GM19238 (cell line): ENCODE measurements around the gene CDC45.

Experiments
- DNase-seq: peaks from one replicate; pipeline ENCODE4 v3.0.0; 2011; ENCODE audit warnings: low spot score; ENCODE audit not compliant: insufficient read length

The CDC45 gene

DNA sequence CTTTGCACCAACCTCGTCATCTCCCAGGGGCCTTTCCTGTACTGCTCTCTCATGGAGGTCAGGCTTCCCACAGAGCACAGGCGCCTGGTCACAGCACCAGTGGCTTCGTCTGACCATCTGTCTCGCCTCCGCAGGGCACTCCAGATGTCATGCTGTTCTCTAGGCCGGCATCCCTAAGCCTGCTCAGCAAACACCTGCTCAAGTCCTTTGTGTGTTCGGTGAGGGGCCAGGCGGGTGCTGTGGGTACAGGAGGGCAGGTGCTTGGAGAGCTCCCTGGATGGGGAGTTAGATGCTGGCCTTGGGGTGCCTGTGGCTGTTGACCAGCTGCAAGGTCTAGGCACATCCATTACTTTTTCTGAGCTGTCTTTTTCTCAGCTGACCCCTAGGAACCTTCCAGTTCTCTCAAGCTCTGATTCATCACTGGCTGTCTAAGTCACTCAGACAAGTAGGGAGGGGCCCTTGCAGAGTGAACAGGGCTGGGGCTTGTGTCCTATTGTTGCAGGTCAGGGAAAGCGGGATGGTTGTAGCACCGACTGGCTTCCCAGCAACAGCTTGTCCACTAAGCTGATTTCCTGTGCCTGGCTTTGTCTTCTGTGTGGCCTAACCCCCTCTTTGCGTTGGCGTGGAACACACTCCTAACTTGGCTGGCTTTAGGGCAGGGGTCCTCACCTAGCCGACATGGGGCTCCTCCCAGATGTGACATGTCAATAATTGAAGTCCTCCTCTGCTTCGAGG is 35.3 kb downstream of the CDC45 start:
- DNase-seq: no peak

DNA sequence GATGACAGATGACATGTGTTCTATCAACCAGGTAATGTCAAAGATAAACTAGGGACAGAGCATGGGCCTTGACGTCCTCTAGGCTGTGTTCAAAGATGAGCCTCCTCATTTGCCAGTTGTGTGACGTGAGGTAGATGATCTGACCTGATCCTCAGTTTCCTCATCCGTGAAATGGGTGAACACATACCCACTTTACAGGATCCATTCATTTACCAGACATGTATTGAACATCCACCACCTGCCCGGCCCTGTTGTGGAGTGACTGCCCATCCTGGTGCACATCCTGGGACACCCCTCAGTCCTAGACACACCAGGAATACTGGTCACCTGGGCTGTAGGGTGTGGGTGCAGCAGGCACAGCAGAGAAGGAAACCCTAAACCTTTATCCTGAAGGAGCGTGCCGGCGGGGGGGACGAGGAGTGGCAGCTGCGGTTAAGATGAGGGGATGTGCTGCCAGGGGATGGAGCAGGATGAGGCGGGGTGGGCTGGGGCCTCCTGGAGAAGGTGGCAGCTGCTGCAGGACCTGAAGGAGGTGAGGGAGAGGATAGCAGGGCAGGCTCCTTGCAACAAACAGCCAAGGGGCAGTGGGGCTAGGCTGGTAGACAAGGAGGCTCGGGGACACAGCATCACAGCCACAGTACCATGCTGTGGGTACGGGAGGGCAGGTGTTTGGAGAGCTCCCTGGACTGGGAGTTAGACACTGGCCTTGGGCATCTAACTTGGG is 36.1 kb downstream of the CDC45 start:
- DNase-seq: no peak

DNA sequence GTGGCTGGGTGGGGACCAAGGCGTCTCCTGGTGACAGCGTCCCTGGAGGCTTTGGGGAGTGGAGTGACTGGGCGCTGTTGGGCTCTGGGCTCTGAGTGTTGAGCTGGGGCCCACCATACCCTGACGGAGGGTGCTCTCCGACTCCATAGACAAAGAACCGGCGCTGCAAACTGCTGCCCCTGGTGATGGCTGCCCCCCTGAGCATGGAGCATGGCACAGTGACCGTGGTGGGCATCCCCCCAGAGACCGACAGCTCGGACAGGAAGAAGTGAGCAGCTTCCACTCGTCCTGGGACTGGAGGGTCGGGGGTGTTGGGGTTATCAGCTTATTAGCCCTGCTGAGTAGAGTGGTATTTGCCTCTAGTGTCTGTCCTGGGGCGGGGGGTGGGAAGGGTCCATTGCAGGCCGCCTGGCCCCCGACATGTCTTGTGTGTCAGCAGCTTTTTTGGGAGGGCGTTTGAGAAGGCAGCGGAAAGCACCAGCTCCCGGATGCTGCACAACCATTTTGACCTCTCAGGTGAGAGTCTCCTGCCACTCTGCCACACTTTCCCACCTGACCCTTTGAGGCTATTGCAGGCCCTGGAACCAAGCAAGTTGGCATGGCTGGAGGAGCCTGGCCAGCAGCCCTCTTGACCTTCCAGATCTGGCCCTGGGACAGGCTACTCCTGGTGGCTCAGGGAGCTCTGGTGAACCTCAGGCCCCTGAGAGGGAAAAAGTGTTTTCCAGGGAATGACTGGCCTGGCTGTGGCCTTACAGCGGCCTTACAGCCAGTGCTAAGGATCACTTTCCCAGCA is 36.9 kb downstream of the CDC45 start:
- no peak for DNase-seq

DNA sequence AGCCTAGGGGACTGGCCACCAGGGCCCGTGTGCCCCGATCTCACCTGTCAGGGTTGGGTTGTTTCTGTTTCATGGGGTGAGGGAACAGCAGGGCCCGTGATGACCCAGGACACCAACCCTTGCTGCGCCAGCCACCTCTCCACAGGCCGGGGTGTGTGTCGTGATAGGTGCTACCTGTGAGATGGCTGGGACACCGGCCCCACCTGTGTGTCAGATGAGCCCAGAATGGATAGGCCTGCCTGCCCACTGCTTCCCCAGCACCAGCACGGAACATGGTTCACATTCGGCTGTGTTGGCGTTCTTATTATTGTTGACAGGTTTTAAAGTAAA is 37.4 kb downstream of the CDC45 start:
- DNase-seq: no peak

DNA sequence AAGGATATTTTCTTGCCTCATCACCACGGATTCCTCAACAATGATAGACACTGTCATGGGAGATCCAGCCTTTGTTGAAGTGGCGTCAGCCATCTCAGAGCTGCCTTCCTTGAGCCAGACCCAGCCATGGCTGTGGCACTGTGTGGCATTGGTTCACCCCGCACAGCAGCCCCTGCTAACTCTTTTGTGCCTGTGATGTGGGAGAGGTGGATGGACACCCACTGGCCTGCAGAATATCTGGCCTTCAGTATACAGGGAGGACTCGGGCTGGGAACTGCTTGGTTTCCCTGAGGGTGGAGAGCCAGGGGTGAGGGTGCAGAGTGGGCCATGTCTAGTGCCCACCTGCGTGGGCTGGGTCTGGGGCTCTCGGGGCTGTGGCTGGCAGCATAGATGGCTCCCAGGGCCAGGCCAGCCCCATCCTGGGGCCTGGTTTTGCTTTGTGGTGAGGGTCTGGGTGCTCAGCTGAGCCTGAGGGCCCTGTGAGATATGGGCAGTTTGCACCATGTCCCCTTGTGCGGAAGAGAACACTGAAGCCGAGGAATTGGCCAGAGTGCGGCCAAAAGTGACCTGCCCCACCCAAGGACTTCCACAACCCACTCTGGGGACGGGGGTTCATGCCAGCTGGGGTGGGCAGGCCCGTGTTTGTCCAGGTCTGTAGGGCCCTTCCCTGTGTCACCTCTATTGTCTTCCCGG is 38.3 kb downstream of the CDC45 start:
- no peak for DNase-seq

DNA sequence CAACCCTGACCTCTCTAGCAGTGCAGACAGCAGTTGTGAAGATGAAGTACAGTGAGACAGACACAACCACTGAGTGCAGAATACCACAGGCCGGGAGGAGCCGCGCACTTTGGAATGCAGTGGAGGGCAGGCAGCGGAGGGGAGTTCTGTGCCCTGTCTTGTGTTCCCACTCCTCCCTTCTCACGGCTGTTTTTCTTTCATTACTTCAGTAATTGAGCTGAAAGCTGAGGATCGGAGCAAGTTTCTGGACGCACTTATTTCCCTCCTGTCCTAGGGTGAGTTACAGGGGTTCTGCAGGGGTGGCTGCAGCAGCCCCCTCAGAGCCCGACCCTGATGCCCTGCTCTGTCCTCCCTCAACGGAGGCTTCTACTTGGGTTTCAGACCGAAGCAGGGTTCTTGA is 38.9 kb downstream of the CDC45 start:
- DNase-seq: no peak

DNA sequence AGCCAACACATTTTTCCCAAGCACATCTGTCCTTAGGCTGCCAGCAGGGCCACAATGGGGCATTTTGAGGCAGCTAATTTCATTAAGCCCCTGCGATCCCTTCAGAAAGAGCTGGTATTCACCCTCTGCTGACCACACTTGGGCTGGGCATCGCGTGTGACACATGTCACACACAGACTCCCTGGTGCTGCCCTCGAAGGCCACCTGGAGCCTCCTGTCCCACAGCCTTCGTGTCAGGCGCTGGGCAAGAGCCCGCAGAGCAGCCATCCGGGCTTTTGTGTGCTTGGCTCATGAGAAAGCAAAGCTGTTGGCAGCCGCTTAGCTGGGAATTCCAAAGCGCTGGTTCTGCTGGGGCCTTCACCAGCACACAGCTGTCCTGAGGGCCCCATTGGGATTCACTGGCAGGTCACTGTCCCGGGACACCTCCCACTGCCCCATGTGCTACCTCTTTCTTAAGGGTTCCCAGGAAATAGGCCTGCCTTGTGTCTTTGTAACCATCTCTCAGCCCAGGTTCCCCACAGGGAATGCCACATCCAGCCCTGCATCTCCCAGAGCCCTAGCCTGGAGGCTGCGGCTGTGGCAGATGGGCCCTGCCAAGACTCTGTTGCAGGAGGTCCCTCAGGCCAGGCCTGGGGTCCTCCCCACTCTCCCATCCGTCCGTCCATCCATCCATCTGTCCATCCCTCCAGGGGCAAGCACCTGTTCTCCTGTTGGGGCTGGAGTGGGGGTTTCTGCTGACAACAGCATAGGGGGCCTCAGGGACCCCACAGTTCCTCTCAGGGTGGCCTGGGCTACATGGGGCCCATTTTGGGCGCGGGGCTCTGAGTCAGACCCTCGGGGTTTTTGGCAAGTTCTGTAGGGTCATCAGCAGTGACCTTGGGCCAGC is 39.6 kb downstream of the CDC45 start:
- DNase-seq: no peak

DNA sequence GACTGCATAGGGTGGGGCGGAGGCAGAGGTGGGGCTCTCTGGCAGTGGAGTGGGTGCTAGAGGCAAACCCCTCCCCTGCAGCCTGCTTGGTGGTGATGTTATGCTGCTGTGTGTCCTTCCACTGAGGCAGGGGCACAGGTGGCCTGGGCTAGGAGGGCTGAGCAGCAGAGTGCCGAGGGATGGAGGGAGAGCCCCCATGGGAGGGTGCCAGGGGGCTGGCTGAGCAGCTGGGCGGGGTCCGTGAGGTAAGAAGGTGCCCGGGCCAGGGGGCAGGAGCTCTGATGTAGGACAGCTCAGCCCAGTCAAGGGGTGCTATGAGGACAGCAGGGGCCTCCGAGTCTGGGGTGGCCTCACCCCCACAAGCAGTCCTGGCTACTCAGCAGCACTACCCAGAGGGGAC is 40.3 kb downstream of the CDC45 start:
- DNase-seq: no peak

DNA sequence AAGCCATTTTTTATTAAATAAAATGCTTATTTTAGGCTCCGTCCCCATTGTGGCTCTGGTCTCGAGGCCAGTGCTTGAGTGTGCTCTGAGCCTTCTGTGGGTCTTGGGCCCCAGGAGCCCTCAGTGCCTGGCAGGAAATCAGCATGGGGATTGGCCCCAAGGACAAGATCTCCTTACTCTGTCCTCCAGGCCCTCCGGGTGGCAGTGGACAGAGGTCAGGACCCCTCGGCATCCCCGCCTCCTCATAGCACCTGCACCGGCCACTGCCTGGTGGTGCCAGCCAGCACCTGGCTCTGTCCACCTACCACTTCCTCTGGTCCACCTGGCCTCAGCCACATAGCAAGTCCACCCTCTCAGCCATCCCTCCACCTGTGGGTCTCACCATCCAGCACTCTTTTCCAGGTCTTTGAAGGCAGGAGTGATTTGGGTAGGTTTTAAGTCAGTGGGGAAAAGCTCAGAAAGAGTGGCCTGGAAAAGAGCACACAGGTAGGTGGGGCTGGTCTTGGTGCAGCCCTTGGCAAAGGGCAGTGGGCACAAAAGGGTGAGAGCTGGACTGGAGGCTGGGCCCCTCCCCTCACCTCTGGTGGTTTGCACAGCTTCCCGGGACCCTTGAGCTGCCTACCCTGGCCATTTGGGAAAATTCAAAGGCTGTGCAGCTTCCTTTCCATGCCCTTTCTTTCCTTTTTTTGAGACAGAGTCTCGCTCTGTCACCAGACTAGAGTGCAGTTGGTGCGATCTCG is 41.0 kb downstream of the CDC45 start:
- no peak for DNase-seq

DNA sequence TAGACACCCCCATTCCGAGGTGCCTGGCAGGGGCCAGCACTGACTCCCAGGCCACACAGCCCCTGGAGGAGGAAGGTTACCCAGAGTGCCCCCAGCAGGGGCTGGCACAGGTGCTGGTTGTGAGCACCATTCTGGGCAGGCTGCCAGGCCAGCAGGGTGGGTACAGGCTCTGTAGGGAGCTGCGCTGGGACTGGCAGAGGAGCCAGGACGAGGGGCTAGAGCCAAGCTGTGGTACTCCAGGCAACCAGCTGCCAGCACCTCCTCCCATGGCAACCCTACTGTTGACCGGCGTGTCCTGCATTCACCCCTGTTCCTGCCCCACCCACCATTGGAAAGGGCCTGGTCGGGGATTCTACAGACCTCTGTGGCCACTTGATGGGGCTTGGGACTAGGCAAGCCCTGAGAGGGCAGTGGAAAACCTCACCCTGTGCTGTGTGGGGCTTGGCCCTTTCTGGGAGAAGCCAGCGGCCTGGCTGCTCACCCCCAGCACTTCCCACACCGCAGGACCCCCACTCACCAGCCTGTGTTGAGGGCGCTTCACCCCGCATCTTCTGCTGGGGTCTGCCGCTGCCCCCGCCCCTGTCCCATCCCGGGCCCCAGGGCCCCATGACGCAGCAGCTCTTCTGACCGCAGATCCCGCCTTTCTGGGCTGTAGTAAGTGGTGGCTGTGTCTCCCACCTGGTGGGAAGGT is 42.6 kb downstream of the CDC45 start:
- DNase-seq: no peak

DNA sequence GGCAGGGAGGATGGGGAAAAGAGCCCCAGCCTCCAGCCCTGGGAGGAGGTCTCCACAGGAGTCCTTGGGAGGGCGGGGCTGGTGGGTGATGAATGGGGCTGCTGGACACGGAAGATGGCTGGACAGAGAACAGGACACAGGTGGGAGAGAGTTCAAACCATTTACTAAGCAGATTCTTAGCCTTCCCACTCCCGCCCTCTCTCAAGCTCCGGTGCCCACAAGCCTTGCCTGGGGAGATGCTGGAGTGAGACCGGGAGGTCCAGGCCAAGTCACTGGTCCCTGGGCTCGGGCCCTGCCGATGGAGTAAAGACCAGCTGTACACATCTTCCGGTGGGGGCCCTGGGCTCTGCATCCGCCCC is 43.1 kb downstream of the CDC45 start:
- no peak for DNase-seq

DNA sequence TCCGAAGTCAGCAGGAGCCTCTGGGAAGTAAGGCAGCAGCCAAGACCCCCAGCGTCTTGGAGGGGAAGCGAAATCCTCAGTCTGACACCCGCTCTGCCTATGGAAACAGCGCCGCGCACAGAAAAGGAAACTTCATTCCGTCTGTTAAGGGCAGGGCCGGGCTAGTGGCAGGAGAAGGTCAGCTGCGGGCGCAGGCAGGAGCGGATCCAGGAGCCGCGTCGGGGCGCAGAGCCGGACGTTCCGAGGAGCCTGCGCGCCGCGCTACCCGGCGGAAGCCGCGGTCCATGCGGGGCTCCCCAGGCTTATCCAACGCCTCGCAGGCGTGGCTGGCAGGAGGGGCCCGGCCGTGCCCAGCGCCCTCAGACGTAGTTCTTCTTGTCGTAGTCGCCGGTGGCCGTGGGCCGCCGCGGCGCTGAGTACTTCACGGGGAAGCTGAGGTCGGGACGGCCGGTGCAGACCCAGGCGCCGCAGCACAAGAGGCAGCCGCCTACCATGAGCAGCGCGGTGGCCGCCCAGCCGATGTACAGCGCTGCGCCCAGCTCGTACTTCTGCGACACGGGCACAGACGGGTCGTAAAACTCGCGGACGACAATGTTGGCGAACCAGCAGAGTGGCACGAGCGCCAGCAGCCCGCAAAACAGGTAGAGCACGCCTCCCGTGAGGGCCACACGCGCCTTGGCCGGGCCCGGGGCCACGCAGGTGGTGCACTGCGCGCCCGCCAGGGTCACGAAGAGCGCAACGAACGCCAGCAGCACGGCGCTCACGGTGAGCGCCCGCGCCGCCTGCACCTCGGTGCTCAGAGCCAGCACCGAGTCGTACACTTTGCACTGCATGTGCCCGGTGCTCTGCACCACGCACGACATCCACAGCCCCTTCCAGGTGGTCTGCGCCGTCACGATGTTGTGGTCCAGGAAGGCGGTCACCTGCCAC is 43.8 kb downstream of the CDC45 start:
- no peak for DNase-seq

DNA sequence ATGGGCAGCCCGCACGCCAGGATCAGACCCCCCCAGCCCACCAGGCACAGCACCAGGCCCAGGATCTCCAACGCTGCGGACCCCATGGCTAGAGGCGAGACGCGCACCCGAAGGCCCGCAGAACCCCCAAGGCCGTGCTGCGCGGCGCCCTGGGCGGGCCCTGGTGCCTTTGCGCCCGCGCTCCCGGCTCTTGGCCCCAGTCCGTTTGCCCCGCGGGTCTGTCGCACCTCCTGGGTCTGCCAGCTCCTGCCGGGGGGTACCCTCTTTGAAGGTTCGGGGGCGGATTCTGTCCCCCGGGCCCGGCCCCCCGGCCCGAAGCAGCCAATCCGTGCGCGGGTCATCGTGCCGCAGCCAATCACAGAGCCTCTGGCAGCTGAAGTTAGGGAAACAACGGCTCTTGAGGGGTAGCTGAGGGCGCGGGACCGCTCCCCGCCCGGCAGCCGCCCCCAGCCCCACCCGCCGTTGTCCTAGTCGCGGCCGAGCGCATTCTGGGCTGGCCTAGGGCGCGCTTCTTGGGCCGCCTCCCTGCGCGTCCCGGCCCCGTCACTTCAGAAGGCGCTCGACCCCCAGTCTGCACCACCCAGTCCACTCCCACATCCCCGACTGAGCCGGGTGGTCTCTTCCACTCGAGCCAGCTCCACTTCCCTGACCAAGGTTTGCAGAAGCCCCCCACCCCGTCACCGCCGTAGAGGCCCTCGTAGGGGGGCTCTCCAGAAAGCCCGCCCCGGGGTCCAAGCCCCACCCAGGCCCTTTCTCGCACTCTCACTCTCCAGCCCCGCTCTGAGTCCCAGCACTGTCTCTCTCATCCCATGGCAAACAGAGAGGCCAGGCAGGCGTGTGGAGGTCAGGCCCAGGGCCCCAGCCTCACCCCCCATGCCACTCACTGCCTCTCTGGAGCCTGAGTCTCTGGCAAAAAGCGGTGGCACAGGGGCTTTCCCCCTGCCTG is 44.7 kb downstream of the CDC45 start, which contains the start of gene CLDN5:
CLDN5 (minus strand) TSS at position 241 of the 946 bp plus-strand sequence; CDS start at position 86, 155 bp downstream.
- no peak for DNase-seq

DNA sequence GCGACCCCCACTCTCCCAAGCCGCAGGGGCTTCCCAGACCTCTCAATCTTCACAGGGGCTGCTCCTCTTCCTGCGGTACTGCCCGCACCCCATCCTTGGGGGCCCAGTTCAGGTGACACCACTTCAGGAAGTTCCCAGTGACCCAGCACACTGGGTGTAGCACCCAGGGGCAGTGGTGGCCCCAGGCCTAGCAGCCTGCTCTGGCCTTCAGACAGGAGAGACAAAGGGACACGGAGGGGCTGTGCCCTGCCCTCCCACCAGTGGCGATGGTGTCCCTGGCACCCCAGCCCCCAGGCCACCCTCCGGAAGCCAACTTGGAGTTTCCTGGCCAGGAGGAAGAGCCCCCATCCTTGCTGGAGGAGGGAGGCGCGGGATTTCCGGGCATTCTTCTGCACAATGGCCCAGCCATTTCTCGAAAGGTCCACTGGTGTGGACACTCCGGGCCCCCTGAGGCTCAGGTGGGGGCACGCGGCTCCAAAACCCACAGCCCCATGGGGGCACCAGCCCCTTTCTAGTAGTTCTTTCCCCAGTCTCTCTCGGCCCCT is 45.5 kb downstream of the CDC45 start:
- DNase-seq: no peak

DNA sequence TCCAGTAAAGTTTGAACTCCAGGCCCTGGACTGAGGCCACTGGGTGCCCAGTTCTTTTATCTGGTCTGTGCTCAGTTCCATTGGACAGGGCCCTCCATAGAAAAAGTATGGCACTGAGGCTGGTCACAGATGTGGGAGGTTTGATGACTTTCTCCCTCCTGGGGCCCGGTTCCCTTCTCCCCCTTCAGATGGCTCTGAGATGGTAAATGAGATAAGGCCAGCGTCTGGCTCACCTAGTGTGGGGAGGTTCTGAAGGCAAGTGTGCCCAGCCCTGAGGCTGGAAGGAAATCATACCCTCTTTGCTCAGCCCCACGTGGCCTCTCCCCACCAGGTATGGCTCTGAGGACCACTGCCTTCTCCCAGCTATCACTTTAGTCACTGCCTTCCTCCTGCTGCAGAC is 45.9 kb downstream of the CDC45 start:
- no peak for DNase-seq

DNA sequence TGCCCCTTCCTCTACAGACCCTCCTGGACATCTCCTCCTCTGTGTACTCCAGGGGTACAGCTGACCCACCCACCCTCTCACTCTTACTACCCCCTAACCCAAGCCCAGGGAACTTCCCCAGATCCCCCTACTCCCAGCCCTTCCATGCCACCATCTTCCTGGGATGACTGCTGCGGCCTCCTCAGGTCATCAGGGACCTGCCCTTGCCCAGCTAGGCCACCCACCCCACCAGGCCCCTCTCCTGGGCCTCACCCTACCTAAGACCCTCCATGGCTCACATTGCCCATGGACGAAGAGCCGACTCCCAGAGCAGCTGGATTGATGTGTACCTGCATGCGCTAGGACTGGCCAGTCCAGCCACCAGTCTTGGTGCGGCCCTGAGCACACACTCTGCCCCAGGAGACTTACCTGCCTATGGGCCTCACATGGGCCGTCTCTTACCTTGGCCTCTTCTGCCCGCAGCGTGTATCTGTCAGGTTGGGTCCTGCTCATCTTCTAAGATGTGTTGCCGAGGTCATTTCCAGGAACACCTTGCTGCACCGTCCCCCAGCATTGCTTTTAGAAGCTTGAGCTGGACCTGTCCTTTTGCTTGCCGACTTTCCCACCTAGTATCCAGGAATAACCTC is 46.5 kb downstream of the CDC45 start:
- no peak for DNase-seq

DNA sequence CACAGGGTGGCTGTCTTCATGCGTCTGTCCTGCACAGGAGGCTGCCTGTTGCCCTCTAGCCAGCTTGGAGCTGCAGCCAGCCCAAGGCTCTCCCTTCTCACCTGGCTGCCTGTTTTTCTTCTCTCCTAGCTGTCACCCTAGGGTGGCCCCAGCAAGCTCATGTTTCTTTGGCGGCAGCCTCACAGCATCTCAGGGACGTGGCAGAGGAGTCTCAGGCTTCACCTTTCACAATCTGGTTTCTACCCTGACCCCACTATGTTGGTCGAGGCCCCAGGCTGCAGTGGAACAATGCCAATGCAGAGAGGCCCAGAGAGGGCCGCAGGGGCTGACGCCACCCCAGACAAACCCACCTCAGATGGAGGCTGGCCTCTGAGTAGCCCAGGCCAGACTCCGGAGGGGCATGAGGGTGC is 47.0 kb downstream of the CDC45 start:
- no peak for DNase-seq
